HepG2 (cell line): ENCODE results near the gene VSIG8. TPM values are rescaled to one million over a fixed set of nuclear protein-coding genes. Genes with fewer than 3 reads are reported as not detected.

Experiments
- ATAC-seq: fragments of 200-7000 bp; cut with Tn5 transposase; 3 replicates; pipeline ENCODE4 v1.9.1; 2020; ENCODE audit warnings: mild to moderate bottlenecking, moderate library complexity
- BruUV-seq: library from RNA; stranded (reverse); fragments of 400-500 nt; replicated peaks from 2 replicates; lab custom pipeline; 2021; lab: Mats Ljungman, UMichigan
- CTCF ChIA-PET: fragments of 300-600 bp; formaldehyde crosslinking; extraction: SDS; loops from one replicate; lab custom pipeline; 2021; ENCODE audit warnings: low total read pairs, inconsistent platforms, low intra/inter-chr PET ratio; lab: Yijun Ruan, JAX
- POLR2A ChIA-PET: fragments of 350-600 bp; sonication (Branson Sonifier 250); formaldehyde crosslinking; loops from one replicate; lab custom pipeline; 2020; ENCODE audit warnings: antibody characterized with exemption, inconsistent platforms; lab: Yijun Ruan, JAX
- DNase-seq: peaks from one replicate; pipeline ENCODE4 v3.0.0-alpha.2; 2015; ENCODE audit warnings: low spot score
- FAIRE-seq: peaks from 3 replicates; lab custom pipeline; 2011; peaks lifted over from hg19 to GRCh38; lab: Jason Lieb, UNC
- H2AFZ ChIP-seq: one replicate; pipeline ENCODE4 v1.6.1; 2011; ENCODE audit warnings: low read length, inconsistent platforms
- H3K27ac ChIP-seq: fragments of 300-600 bp; 3 replicates; pipeline ENCODE4 v1.8.0; 2011; ENCODE audit warnings: mixed run types, mild to moderate bottlenecking, mixed read lengths, low read length, inconsistent platforms; ENCODE audit not compliant: insufficient read depth; ENCODE audit errors: extremely low read length
- H3K27me3 ChIP-seq, 2 experiments: fragments of 200-600 bp in 1 of 2; 2 replicates in 1 of 2; 3 replicates in 1 of 2; pipeline versions ENCODE4 v1.6.0 to v1.8.0; 2011; ENCODE audit warnings: low read length in 2 of 2, mild to moderate bottlenecking in 2 of 2, moderate library complexity in 2 of 2, inconsistent platforms in 1 of 2; ENCODE audit not compliant: insufficient read depth in 2 of 2, control insufficient read depth in 1 of 2
- H3K36me3 ChIP-seq, 2 experiments: fragments of 200-600 bp in 1 of 2; replicated peaks in 1 of 2; 2 replicates in 1 of 2; 3 replicates in 1 of 2; pipeline versions ENCODE4 v1.5.1 to v1.8.0; 2011; ENCODE audit warnings: low read length in 2 of 2, inconsistent platforms in 1 of 2; ENCODE audit not compliant: insufficient read depth in 2 of 2, control insufficient read depth in 1 of 2
- H3K4me1 ChIP-seq: 2 replicates; pipeline ENCODE4 v1.5.1; 2012; ENCODE audit warnings: low read length, inconsistent platforms; ENCODE audit not compliant: insufficient read depth
- H3K4me2 ChIP-seq: 2 replicates; pipeline ENCODE4 v1.6.0; 2011; ENCODE audit warnings: low read depth, low read length, inconsistent platforms
- H3K4me3 ChIP-seq, 3 experiments: fragments of 200-600 bp in 1 of 3; sonication (generic), shearing (Covaris generic) in 1 of 3; replicated peaks in 1 of 3; 2 replicates each; pipeline ENCODE4 v1.5.1; 2011 to 2016; ENCODE audit warnings: low read length in 3 of 3, inconsistent platforms in 2 of 3, low read depth in 2 of 3, mild to moderate bottlenecking in 2 of 3, control low read depth in 1 of 3, mixed read lengths in 1 of 3; ENCODE audit not compliant: insufficient read depth in 1 of 3
- H3K79me2 ChIP-seq: one replicate; pipeline ENCODE4 v1.6.1; 2011; ENCODE audit warnings: low read length, inconsistent platforms; ENCODE audit not compliant: insufficient read depth
- H3K9ac ChIP-seq: 2 replicates; pipeline ENCODE4 v1.6.0; 2011; ENCODE audit warnings: mild to moderate bottlenecking, low read depth, low read length, inconsistent platforms; ENCODE audit not compliant: insufficient read depth
- H3K9me3 ChIP-seq: 2 replicates; pipeline ENCODE4 v1.5.1; 2012; ENCODE audit warnings: mild to moderate bottlenecking, low read length
- H4K20me1 ChIP-seq: 2 replicates; pipeline ENCODE4 v1.6.0; 2011; ENCODE audit warnings: inconsistent platforms, mild to moderate bottlenecking, low read length, moderate library complexity; ENCODE audit not compliant: insufficient read depth
- FOXA3 ChIP-seq: IDR thresholded peaks from 2 replicates; pipeline ENCODE4 v1.6.1; 2016; ENCODE audit warnings: missing genetic modification reagents, missing compliant biosample characterization
- MAFK ChIP-seq, 2 experiments: IDR thresholded peaks in 1 of 2; conservative IDR thresholded peaks in 1 of 2; 2 replicates each; pipeline ENCODE4 v1.6.1; 2011; ENCODE audit warnings: improper control_type of control experiment in 2 of 2, low read length in 2 of 2
- NAIF1 ChIP-seq: sonication (generic); formaldehyde crosslinking; IDR thresholded peaks from 2 replicates; pipeline ENCODE4 v1.5.0; 2020; ENCODE audit warnings: mild to moderate bottlenecking, missing genetic modification reagents, borderline replicate concordance
- SYNCRIP ChIP-seq: fragments of 200-400 bp; formaldehyde crosslinking; IDR thresholded peaks from 2 replicates; pipeline ENCODE4 v1.6.1; 2018; ENCODE audit warnings: mild to moderate bottlenecking, low read depth, low read length; ENCODE audit not compliant: insufficient read depth
- TP53 ChIP-seq: sonication (generic); formaldehyde crosslinking; conservative IDR thresholded peaks from 2 replicates; pipeline ENCODE4 v1.4.0; 2020; ENCODE audit warnings: missing genetic modification reagents
- ZNF33B ChIP-seq: sonication (generic); formaldehyde crosslinking; IDR thresholded peaks from 2 replicates; pipeline ENCODE4 v1.5.1; 2020; ENCODE audit warnings: mild to moderate bottlenecking, missing genetic modification reagents
- ZNF382 ChIP-seq: sonication (generic); formaldehyde crosslinking; IDR thresholded peaks from 2 replicates; pipeline ENCODE4 v1.5.0; 2020; ENCODE audit warnings: missing genetic modification reagents, mild to moderate bottlenecking, borderline replicate concordance
- ZNF512B ChIP-seq: sonication (generic); formaldehyde crosslinking; IDR thresholded peaks from 2 replicates; pipeline ENCODE4 v1.5.1; 2020; ENCODE audit warnings: missing genetic modification reagents, mild to moderate bottlenecking, borderline replicate concordance
- ZNF562 ChIP-seq: sonication (generic); formaldehyde crosslinking; IDR thresholded peaks from 2 replicates; pipeline ENCODE4 v1.8.0; 2022; ENCODE audit warnings: missing genetic modification reagents, borderline replicate concordance
- ZNF644 ChIP-seq: IDR thresholded peaks from 2 replicates; pipeline ENCODE4 v1.6.1; 2016; ENCODE audit warnings: low read depth
- ZUFSP ChIP-seq: sonication (generic); formaldehyde crosslinking; IDR thresholded peaks from 2 replicates; pipeline ENCODE4 v1.9.0; 2021; ENCODE audit warnings: missing genetic modification reagents, mild to moderate bottlenecking, borderline replicate concordance
- WGBS: methylation state at CpG from one replicate; pipeline ENCODE4 v1.1.6; 2017; ENCODE audit warnings: low lambda C conversion rate; 5-methylcytosine and 5-hydroxymethylcytosine counted together
- in situ Hi-C: cut with HindIII; loops from 2 replicates; pipeline ENCODE4 v1.10.0; 2017; ENCODE audit warnings: low pct_unique_long_range_greater_than_20kb; ENCODE audit not compliant: extremely low pct_ligation_motif_present
- intact Hi-C: fragments of 100-400 bp; cut with micrococcal nuclease; formaldehyde crosslinking; loops from one replicate; pipeline ENCODE4 v1.10.0; 2022; ENCODE audit not compliant: unreplicated experiment
- polyA plus RNA-seq, 8 experiments: library from polyadenylated mRNA; depleted of rRNA in 3 of 8; stranded (reverse) in 7 of 8; unstranded in 1 of 8; fragments of >200 nt; fragmentation: Illumina TruSeq in 4 of 8; extraction: Trizol in 4 of 8; gene quantifications; 2 replicates each; pipeline versions ENCODE4 v1.2.1 to v1.2.3, GENCODE V29; 2011 to 2016; ENCODE audit warnings: low read depth in 4 of 8, missing spikeins in 1 of 8, mixed read lengths in 1 of 8; ENCODE audit not compliant: insufficient read depth in 1 of 8
- total RNA-seq, 5 experiments: library from RNA; depleted of rRNA; stranded (reverse); fragments of >200 nt; fragmentation: Illumina TruSeq; extraction: Trizol; gene quantifications; 2 replicates each; pipeline ENCODE4 v1.2.3, GENCODE V29; 2016; ENCODE audit warnings: low read depth in 1 of 5
- TF ChIP-seq, protein P1 (sequence below): sonication (generic); IDR thresholded peaks from 2 replicates; pipeline ENCODE4 v1.6.1; 2016; ENCODE audit warnings: low read depth, borderline replicate concordance
- TF ChIP-seq, protein P2 (sequence below): IDR thresholded peaks from 2 replicates; pipeline ENCODE4 v1.6.1; 2016; ENCODE audit warnings: missing biosample characterization, missing genetic modification reagents, low read depth
- TF ChIP-seq, protein P3 (sequence below): sonication (generic); formaldehyde crosslinking; conservative IDR thresholded peaks from 2 replicates; pipeline ENCODE4 v1.8.1; 2023; ENCODE audit warnings: missing genetic modification reagents

VSIG8 gene
- total and polyA plus RNA-seq, 2 of the 13 experiments (the other 11 are each of a cell fraction or from before 2014, with no cell fraction given) = not detected

DNA sequence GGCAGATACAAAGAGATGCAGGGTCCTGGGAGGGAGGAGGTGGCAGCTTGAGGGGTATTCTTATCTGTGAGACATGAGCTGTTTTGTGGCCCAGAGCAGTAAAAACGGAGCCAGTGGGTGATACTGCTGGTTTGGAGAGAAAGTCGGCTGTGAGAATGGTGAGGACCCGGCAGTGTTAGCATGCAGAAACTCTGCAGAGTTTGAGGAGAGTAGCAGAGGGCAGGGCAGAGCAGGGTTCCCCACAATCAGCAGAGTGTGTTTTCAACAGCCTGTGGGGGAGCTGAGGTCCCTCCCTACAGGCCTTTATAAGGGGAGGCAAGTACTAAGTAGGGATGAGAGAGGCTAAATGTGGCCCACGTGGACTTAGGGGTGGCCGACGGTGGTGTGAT is 35.4 kb downstream of the VSIG8 start:
- ChIA-PET POLR2A (no interaction called here), CTCF (no interaction called here)
- ATAC-seq (no peak), FAIRE-seq (no peak), DNase-seq (no peak)
- intact Hi-C loops = no loop called here
- no TSS peak for BruUV-seq
- in situ Hi-C loops = no loop called here
- Histone ChIP-seq H3K9ac (no peak overlapping the region), H3K9me3 (no peaks in the 10 kb centered on the region), H3K4me2 (no peak overlapping the region), H3K27me3 (peaks cover 3 to 12% of the 10 kb centered on the region in 2 experiments; a peak in 4 of 5 replicates), H3K36me3 (no peaks in the 10 kb centered on the region), H2AFZ (no peak overlapping the region), H4K20me1 (no peaks in the 10 kb centered on the region), H3K4me3 (no peak overlapping the region), H3K27ac (no peak overlapping the region), H3K79me2 (no peaks in the 10 kb centered on the region), H3K4me1 (peaks cover 12% of the 10 kb centered on the region)
- 35% methylated on average over 6 of the region's 6 CpGs for WGBS
- TF ChIP-seq NAIF1 = no peak
- TF ChIP-seq FOXA3 (CRISPR knock-in tag) = no peak
- TF ChIP-seq ZNF382 (CRISPR knock-in tag) = no peak
- TF ChIP-seq, protein P1, sequence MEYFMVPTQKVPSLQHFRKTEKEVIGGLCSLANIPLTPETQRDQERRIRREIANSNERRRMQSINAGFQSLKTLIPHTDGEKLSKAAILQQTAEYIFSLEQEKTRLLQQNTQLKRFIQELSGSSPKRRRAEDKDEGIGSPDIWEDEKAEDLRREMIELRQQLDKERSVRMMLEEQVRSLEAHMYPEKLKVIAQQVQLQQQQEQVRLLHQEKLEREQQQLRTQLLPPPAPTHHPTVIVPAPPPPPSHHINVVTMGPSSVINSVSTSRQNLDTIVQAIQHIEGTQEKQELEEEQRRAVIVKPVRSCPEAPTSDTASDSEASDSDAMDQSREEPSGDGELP = no peak
- TF ChIP-seq ZUFSP (CRISPR knock-in tag) = no peak
- TF ChIP-seq SYNCRIP = no peak
- TF ChIP-seq ZNF562 (CRISPR knock-in tag) = no peak
- TF ChIP-seq ZNF33B (CRISPR knock-in tag) = no peak
- TF ChIP-seq, protein P2, sequence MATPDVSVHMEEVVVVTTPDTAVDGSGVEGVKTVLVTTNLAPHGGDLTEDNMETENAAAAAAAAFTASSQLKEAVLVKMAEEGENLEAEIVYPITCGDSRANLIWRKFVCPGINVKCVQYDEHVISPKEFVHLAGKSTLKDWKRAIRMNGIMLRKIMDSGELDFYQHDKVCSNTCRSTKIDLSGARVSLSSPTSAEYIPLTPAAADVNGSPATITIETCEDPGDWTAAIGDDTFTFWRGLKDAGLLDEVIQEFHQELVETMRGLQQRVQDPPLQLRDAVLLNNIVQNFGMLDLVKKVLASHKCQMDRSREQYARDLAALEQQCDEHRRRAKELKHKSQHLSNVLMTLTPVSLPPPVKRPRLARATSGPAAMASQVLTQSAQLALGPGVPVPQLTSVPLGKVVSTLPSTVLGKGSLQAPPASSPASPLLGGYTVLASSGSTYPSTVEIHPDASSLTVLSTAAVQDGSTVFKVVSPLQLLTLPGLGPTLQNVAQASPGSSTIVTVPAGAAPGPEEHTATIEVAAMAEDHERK (CRISPR knock-in tag) = no peak
- TF ChIP-seq ZNF644 (CRISPR knock-in tag) = no peak
- no peak for TF ChIP-seq ZNF512B (CRISPR knock-in tag)
- TF ChIP-seq MAFK (conservative IDR thresholded peaks at IDR 0.05 in 1 of 2, IDR thresholded peaks at IDR 0.05 in 1 of 2; ENCODE audit: low read length in 2 of 2) = no peak
- TF ChIP-seq, protein P3, sequence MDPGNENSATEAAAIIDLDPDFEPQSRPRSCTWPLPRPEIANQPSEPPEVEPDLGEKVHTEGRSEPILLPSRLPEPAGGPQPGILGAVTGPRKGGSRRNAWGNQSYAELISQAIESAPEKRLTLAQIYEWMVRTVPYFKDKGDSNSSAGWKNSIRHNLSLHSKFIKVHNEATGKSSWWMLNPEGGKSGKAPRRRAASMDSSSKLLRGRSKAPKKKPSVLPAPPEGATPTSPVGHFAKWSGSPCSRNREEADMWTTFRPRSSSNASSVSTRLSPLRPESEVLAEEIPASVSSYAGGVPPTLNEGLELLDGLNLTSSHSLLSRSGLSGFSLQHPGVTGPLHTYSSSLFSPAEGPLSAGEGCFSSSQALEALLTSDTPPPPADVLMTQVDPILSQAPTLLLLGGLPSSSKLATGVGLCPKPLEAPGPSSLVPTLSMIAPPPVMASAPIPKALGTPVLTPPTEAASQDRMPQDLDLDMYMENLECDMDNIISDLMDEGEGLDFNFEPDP (CRISPR knock-in tag) = no peak
- TF ChIP-seq TP53 (CRISPR knock-in tag) = no peak
